ENCODE data around the gene TTC22.

The TTC22 gene

GRCh38 chr1:54842963-54843362, 41.8 kb upstream of the TTC22 start:
- peaks cover 0 to 3% of the 10 kb centered on the region in 2 donors for H3K9me3 ChIP-seq (ENCODE audit: control insufficient read depth in 1 of 2, low read length in 2 of 2)
- no peaks in the 10 kb centered on the region for H3K27me3 ChIP-seq (ENCODE audit: low read depth, low read length)
- H3K27ac ChIP-seq (ENCODE audit: low read length) = no peak overlapping the region
- no peaks in the 10 kb centered on the region for H3K36me3 ChIP-seq (ENCODE audit: control insufficient read depth in 1 of 2, insufficient read depth in 2 of 2, low read length in 2 of 2)
- no peak overlapping the region for H3K4me3 ChIP-seq (ENCODE audit: low read depth in 1 of 2, low read length in 2 of 2)
- H3K4me1 ChIP-seq (ENCODE audit: control insufficient read depth in 1 of 2, insufficient read depth in 2 of 2, low read length in 2 of 2) = no peaks in the 10 kb centered on the region

GRCh38 chr1:54842206-54842915, 41.2 kb upstream of the TTC22 start:
- Histone ChIP-seq H3K36me3 (ENCODE audit: control insufficient read depth in 1 of 2, insufficient read depth in 2 of 2, low read length in 2 of 2) (no peaks in the 10 kb centered on the region), H3K9me3 (ENCODE audit: control insufficient read depth in 1 of 2, low read length in 2 of 2) (peaks cover 0 to under 1% of the 10 kb centered on the region in 2 donors), H3K27ac (ENCODE audit: low read length) (no peak overlapping the region), H3K27me3 (ENCODE audit: low read depth, low read length) (no peaks in the 10 kb centered on the region), H3K4me1 (ENCODE audit: control insufficient read depth in 1 of 2, insufficient read depth in 2 of 2, low read length in 2 of 2) (no peaks in the 10 kb centered on the region), H3K4me3 (ENCODE audit: low read depth in 1 of 2, low read length in 2 of 2) (no peak overlapping the region)

GRCh38 chr1:54839824-54840223, 38.7 kb upstream of the TTC22 start:
- no peak overlapping the region for H3K4me3 ChIP-seq (ENCODE audit: low read depth in 1 of 2, low read length in 2 of 2)
- no peaks in the 10 kb centered on the region for H3K36me3 ChIP-seq (ENCODE audit: control insufficient read depth in 1 of 2, insufficient read depth in 2 of 2, low read length in 2 of 2)
- H3K27ac ChIP-seq (ENCODE audit: low read length) = no peak overlapping the region
- no peaks in the 10 kb centered on the region for H3K9me3 ChIP-seq (ENCODE audit: control insufficient read depth in 1 of 2, low read length in 2 of 2)
- no peaks in the 10 kb centered on the region for H3K4me1 ChIP-seq (ENCODE audit: control insufficient read depth in 1 of 2, insufficient read depth in 2 of 2, low read length in 2 of 2)
- no peaks in the 10 kb centered on the region for H3K27me3 ChIP-seq (ENCODE audit: low read depth, low read length)

- Histone ChIP-seq H3K27ac (ENCODE audit: low read length) (no peak overlapping the region), H3K27me3 (ENCODE audit: low read depth, low read length) (no peaks in the 10 kb centered on the region), H3K4me3 (ENCODE audit: low read depth in 1 of 2, low read length in 2 of 2) (no peak overlapping the region), H3K4me1 (ENCODE audit: control insufficient read depth in 1 of 2, insufficient read depth in 2 of 2, low read length in 2 of 2) (no peaks in the 10 kb centered on the region), H3K9me3 (ENCODE audit: control insufficient read depth in 1 of 2, low read length in 2 of 2) (no peaks in the 10 kb centered on the region), H3K36me3 (ENCODE audit: control insufficient read depth in 1 of 2, insufficient read depth in 2 of 2, low read length in 2 of 2) (no peaks in the 10 kb centered on the region)
These were observed 37.5 kb upstream of the TTC22 start for GRCh38 chr1:54838565-54839180.

- Histone ChIP-seq H3K9me3 (ENCODE audit: control insufficient read depth in 1 of 2, low read length in 2 of 2) (no peaks in the 10 kb centered on the region), H3K36me3 (ENCODE audit: control insufficient read depth in 1 of 2, insufficient read depth in 2 of 2, low read length in 2 of 2) (no peaks in the 10 kb centered on the region), H3K27ac (ENCODE audit: low read length) (no peak overlapping the region), H3K4me3 (ENCODE audit: low read depth in 1 of 2, low read length in 2 of 2) (no peak overlapping the region), H3K4me1 (ENCODE audit: control insufficient read depth in 1 of 2, insufficient read depth in 2 of 2, low read length in 2 of 2) (no peaks in the 10 kb centered on the region), H3K27me3 (ENCODE audit: low read depth, low read length) (no peaks in the 10 kb centered on the region)
These were observed 36.1 kb upstream of the TTC22 start for GRCh38 chr1:54837002-54837853.

- H3K9me3 ChIP-seq (ENCODE audit: control insufficient read depth in 1 of 2, low read length in 2 of 2) = peaks cover 0 to 2% of the 10 kb centered on the region in 2 donors
- H3K4me3 ChIP-seq (ENCODE audit: low read depth in 1 of 2, low read length in 2 of 2) = no peak overlapping the region
- H3K4me1 ChIP-seq (ENCODE audit: control insufficient read depth in 1 of 2, insufficient read depth in 2 of 2, low read length in 2 of 2) = no peaks in the 10 kb centered on the region
- no peaks in the 10 kb centered on the region for H3K27me3 ChIP-seq (ENCODE audit: low read depth, low read length)
- H3K27ac ChIP-seq (ENCODE audit: low read length) = no peak overlapping the region
- no peaks in the 10 kb centered on the region for H3K36me3 ChIP-seq (ENCODE audit: control insufficient read depth in 1 of 2, insufficient read depth in 2 of 2, low read length in 2 of 2)
These were observed 35.5 kb upstream of the TTC22 start for GRCh38 chr1:54836594-54836993.

- H3K4me3 ChIP-seq (ENCODE audit: low read depth in 1 of 2, low read length in 2 of 2) = no peak overlapping the region
- H3K27me3 ChIP-seq (ENCODE audit: low read depth, low read length) = no peaks in the 10 kb centered on the region
These were observed 34.8 kb upstream of the TTC22 start for GRCh38 chr1:54835970-54836369.

GRCh38 chr1:54835131-54835898, 34.2 kb upstream of the TTC22 start:
- Histone ChIP-seq H3K27ac (ENCODE audit: low read length) (no peak overlapping the region), H3K36me3 (ENCODE audit: control insufficient read depth in 1 of 2, insufficient read depth in 2 of 2, low read length in 2 of 2) (no peaks in the 10 kb centered on the region), H3K27me3 (ENCODE audit: low read depth, low read length) (no peaks in the 10 kb centered on the region), H3K9me3 (ENCODE audit: control insufficient read depth in 1 of 2, low read length in 2 of 2) (peaks cover 0 to 4% of the 10 kb centered on the region in 2 donors), H3K4me3 (ENCODE audit: low read depth in 1 of 2, low read length in 2 of 2) (no peak overlapping the region), H3K4me1 (ENCODE audit: control insufficient read depth in 1 of 2, insufficient read depth in 2 of 2, low read length in 2 of 2) (no peaks in the 10 kb centered on the region)

More at GRCh38 chr1:54835970-54836369, 34.8 kb upstream of the TTC22 start:
- Histone ChIP-seq H3K9me3 (ENCODE audit: control insufficient read depth in 1 of 2, low read length in 2 of 2) (peaks cover 0 to 4% of the 10 kb centered on the region in 2 donors), H3K27ac (ENCODE audit: low read length) (no peak overlapping the region), H3K36me3 (ENCODE audit: control insufficient read depth in 1 of 2, insufficient read depth in 2 of 2, low read length in 2 of 2) (no peaks in the 10 kb centered on the region), H3K4me1 (ENCODE audit: control insufficient read depth in 1 of 2, insufficient read depth in 2 of 2, low read length in 2 of 2) (no peaks in the 10 kb centered on the region)

- H3K27me3 ChIP-seq (ENCODE audit: low read depth, low read length) = no peaks in the 10 kb centered on the region
- H3K4me1 ChIP-seq (ENCODE audit: control insufficient read depth in 1 of 2, insufficient read depth in 2 of 2, low read length in 2 of 2) = no peaks in the 10 kb centered on the region
- H3K36me3 ChIP-seq (ENCODE audit: control insufficient read depth in 1 of 2, insufficient read depth in 2 of 2, low read length in 2 of 2) = no peaks in the 10 kb centered on the region
- H3K27ac ChIP-seq (ENCODE audit: low read length) = no peak overlapping the region
- H3K4me3 ChIP-seq (ENCODE audit: low read depth in 1 of 2, low read length in 2 of 2) = no peak overlapping the region
- peaks cover 2 to 4% of the 10 kb centered on the region in 2 donors for H3K9me3 ChIP-seq (ENCODE audit: control insufficient read depth in 1 of 2, low read length in 2 of 2)
These were observed 33.0 kb upstream of the TTC22 start for GRCh38 chr1:54834007-54834541.

- Histone ChIP-seq H3K4me3 (ENCODE audit: low read depth in 1 of 2, low read length in 2 of 2) (no peak overlapping the region), H3K9me3 (ENCODE audit: control insufficient read depth in 1 of 2, low read length in 2 of 2) (peaks cover 4 to 5% of the 10 kb centered on the region in 2 donors), H3K36me3 (ENCODE audit: control insufficient read depth in 1 of 2, insufficient read depth in 2 of 2, low read length in 2 of 2) (no peaks in the 10 kb centered on the region), H3K27ac (ENCODE audit: low read length) (no peak overlapping the region), H3K27me3 (ENCODE audit: low read depth, low read length) (no peaks in the 10 kb centered on the region), H3K4me1 (ENCODE audit: control insufficient read depth in 1 of 2, insufficient read depth in 2 of 2, low read length in 2 of 2) (no peaks in the 10 kb centered on the region)
These were observed 32.0 kb upstream of the TTC22 start for GRCh38 chr1:54833121-54833520.
